HEK293 (cell line): ENCODE measurements around the gene HS1BP3.

ENCODE experiments used
- CTCF ChIA-PET: fragments of 350-600 bp; formaldehyde crosslinking; extraction: SDS; loops from one replicate; lab custom pipeline; 2021; ENCODE audit warnings: antibody characterized with exemption; lab: Yijun Ruan, JAX
- POLR2A ChIA-PET: fragments of 300-600 bp; formaldehyde crosslinking; extraction: SDS; loops from one replicate; lab custom pipeline; 2020; ENCODE audit warnings: antibody characterized with exemption, inconsistent platforms; lab: Yijun Ruan, JAX
- H3K27ac ChIP-seq: fragments of 200-500 bp; sonication (Bioruptor generic); 2 replicates; pipeline ENCODE4 v1.5.1; 2014; ENCODE audit warnings: low read depth, low read length, control low read depth, inconsistent platforms; ENCODE audit errors: extremely low read depth
- H3K36me3 ChIP-seq, 2 experiments: fragments of 200-500 bp in 1 of 2; sonication (Bioruptor generic) in 1 of 2; 1 replicate in 1 of 2; 2 replicates in 1 of 2; pipeline ENCODE4 v1.5.1; 2014 to 2017; ENCODE audit warnings: inconsistent platforms in 2 of 2, low read length in 2 of 2; ENCODE audit not compliant: control insufficient read depth in 2 of 2, insufficient read depth in 1 of 2
- H3K4me1 ChIP-seq: fragments of 200-500 bp; sonication (Bioruptor generic); 2 replicates; pipeline ENCODE4 v1.5.1; 2014; ENCODE audit warnings: mild to moderate bottlenecking, low read length, inconsistent platforms; ENCODE audit not compliant: control insufficient read depth, insufficient read depth
- H3K4me3 ChIP-seq: 2 replicates; pipeline ENCODE4 v1.5.1; 2011; ENCODE audit warnings: low read depth, mild to moderate bottlenecking, control low read depth, low read length, moderate library complexity
- H3K9me3 ChIP-seq: fragments of 200-500 bp; sonication (Bioruptor generic); 2 replicates; pipeline ENCODE4 v1.5.1; 2014; ENCODE audit warnings: low read depth, low read length, inconsistent platforms; ENCODE audit not compliant: control insufficient read depth, insufficient read depth
- HOXC10 ChIP-seq: sonication (generic); formaldehyde crosslinking; IDR thresholded peaks from 2 replicates; pipeline ENCODE4 v1.8.1; 2023; ENCODE audit warnings: mild to moderate bottlenecking, missing genetic modification reagents
- RBAK ChIP-seq: fragments of 450-650 bp; formaldehyde crosslinking; IDR thresholded peaks from 2 replicates; pipeline ENCODE4 v1.5.1; 2016; ENCODE audit warnings: missing biosample characterization, missing genetic modification characterization
- REPIN1 ChIP-seq: fragments of 450-650 bp; formaldehyde crosslinking; IDR thresholded peaks from 2 replicates; pipeline ENCODE4 v1.5.1; 2017; ENCODE audit warnings: missing biosample characterization, missing genetic modification characterization, low read depth
- ZBTB17 ChIP-seq: fragments of 450-650 bp; formaldehyde crosslinking; IDR thresholded peaks from 2 replicates; pipeline ENCODE4 v1.5.1; 2016; ENCODE audit warnings: missing biosample characterization, missing genetic modification characterization
- ZBTB20 ChIP-seq: fragments of 450-650 bp; formaldehyde crosslinking; IDR thresholded peaks from 2 replicates; pipeline ENCODE4 v1.5.1; 2016; ENCODE audit warnings: missing biosample characterization, missing genetic modification characterization
- ZNF114 ChIP-seq: fragments of 450-650 bp; formaldehyde crosslinking; IDR thresholded peaks from 2 replicates; pipeline ENCODE4 v1.5.0; 2017; ENCODE audit warnings: missing biosample characterization, missing genetic modification characterization
- ZNF184 ChIP-seq: fragments of 450-650 bp; IDR thresholded peaks from 2 replicates; pipeline ENCODE4 v1.5.1; 2018; ENCODE audit warnings: missing biosample characterization, mild to moderate bottlenecking, missing genetic modification characterization
- ZNF19 ChIP-seq: fragments of 450-650 bp; formaldehyde crosslinking; IDR thresholded peaks from 2 replicates; pipeline ENCODE4; 2016; ENCODE audit warnings: missing biosample characterization, missing genetic modification characterization, low read depth
- ZNF248 ChIP-seq: fragments of 450-650 bp; formaldehyde crosslinking; IDR thresholded peaks from 2 replicates; pipeline ENCODE4 v1.5.1; 2017; ENCODE audit warnings: missing biosample characterization, missing genetic modification characterization
- ZNF302 ChIP-seq: fragments of 450-650 bp; formaldehyde crosslinking; IDR thresholded peaks from 2 replicates; pipeline ENCODE4 v1.5.1; 2016; ENCODE audit warnings: missing biosample characterization, missing genetic modification characterization, low read depth
- ZNF311 ChIP-seq: fragments of 450-650 bp; formaldehyde crosslinking; IDR thresholded peaks from 2 replicates; pipeline ENCODE4 v1.5.1; 2017; ENCODE audit warnings: missing biosample characterization, missing genetic modification characterization, borderline replicate concordance
- ZNF354C ChIP-seq: fragments of 450-650 bp; formaldehyde crosslinking; IDR thresholded peaks from 2 replicates; pipeline ENCODE4 v1.5.1; 2016; ENCODE audit warnings: missing biosample characterization, missing genetic modification characterization, low read depth, borderline replicate concordance
- ZNF366 ChIP-seq: fragments of 450-650 bp; formaldehyde crosslinking; conservative IDR thresholded peaks from 2 replicates; pipeline ENCODE4 v1.5.1; 2016; ENCODE audit warnings: missing biosample characterization, missing genetic modification characterization
- ZNF394 ChIP-seq: fragments of 450-650 bp; formaldehyde crosslinking; IDR thresholded peaks from 2 replicates; pipeline ENCODE4 v1.5.1; 2016; ENCODE audit warnings: missing biosample characterization, missing genetic modification characterization, mild to moderate bottlenecking, moderate library complexity, borderline replicate concordance
- ZNF398 ChIP-seq: fragments of 450-650 bp; formaldehyde crosslinking; IDR thresholded peaks from 2 replicates; pipeline ENCODE4 v1.5.1; 2017; ENCODE audit warnings: missing biosample characterization, missing genetic modification characterization
- ZNF449 ChIP-seq: fragments of 450-650 bp; formaldehyde crosslinking; IDR thresholded peaks from 2 replicates; pipeline ENCODE4 v1.5.1; 2017; ENCODE audit warnings: missing biosample characterization, mild to moderate bottlenecking, missing genetic modification characterization, moderate library complexity
- ZNF510 ChIP-seq: fragments of 450-650 bp; formaldehyde crosslinking; IDR thresholded peaks from 2 replicates; pipeline ENCODE4 v1.5.1; 2018; ENCODE audit warnings: mild to moderate bottlenecking, missing genetic modification characterization, missing biosample characterization; ENCODE audit not compliant: insufficient replicate concordance
- ZNF555 ChIP-seq: fragments of 450-650 bp; formaldehyde crosslinking; conservative IDR thresholded peaks from 2 replicates; pipeline ENCODE4 v1.5.1; 2017; ENCODE audit warnings: missing biosample characterization, mild to moderate bottlenecking, missing genetic modification characterization, inconsistent platforms
- ZNF560 ChIP-seq: fragments of 450-650 bp; formaldehyde crosslinking; IDR thresholded peaks from 2 replicates; pipeline ENCODE4 v1.5.1; 2017; ENCODE audit warnings: missing biosample characterization, missing genetic modification characterization, borderline replicate concordance
- ZNF571 ChIP-seq: fragments of 450-650 bp; formaldehyde crosslinking; IDR thresholded peaks from 2 replicates; pipeline ENCODE4 v1.5.0; 2017; ENCODE audit warnings: missing biosample characterization, missing genetic modification characterization
- ZNF596 ChIP-seq: fragments of 450-650 bp; IDR thresholded peaks from 2 replicates; pipeline ENCODE4 v1.5.0; 2018; ENCODE audit warnings: missing biosample characterization, mild to moderate bottlenecking, missing genetic modification characterization, moderate library complexity
- ZNF629 ChIP-seq: fragments of 450-650 bp; formaldehyde crosslinking; IDR thresholded peaks from 2 replicates; pipeline ENCODE4 v1.5.1; 2017; ENCODE audit warnings: missing biosample characterization, missing genetic modification characterization
- ZNF658 ChIP-seq: fragments of 450-650 bp; formaldehyde crosslinking; IDR thresholded peaks from 2 replicates; pipeline ENCODE4; 2016; ENCODE audit warnings: missing biosample characterization, missing genetic modification characterization
- ZNF677 ChIP-seq: fragments of 450-650 bp; IDR thresholded peaks from 2 replicates; pipeline ENCODE4 v1.5.0; 2018; ENCODE audit warnings: missing biosample characterization, mild to moderate bottlenecking, missing genetic modification characterization, moderate library complexity
- ZNF747 ChIP-seq: fragments of 450-650 bp; formaldehyde crosslinking; IDR thresholded peaks from 2 replicates; pipeline ENCODE4 v1.5.1; 2016; ENCODE audit warnings: missing biosample characterization, missing genetic modification characterization
- ZNF785 ChIP-seq: fragments of 450-650 bp; formaldehyde crosslinking; IDR thresholded peaks from 2 replicates; pipeline ENCODE4 v1.5.1; 2016; ENCODE audit warnings: missing biosample characterization, missing genetic modification characterization
- ZNF830 ChIP-seq: fragments of 450-650 bp; IDR thresholded peaks from 2 replicates; pipeline ENCODE4 v1.5.0; 2018; ENCODE audit warnings: missing biosample characterization, missing genetic modification characterization, low read depth, mild to moderate bottlenecking, moderate library complexity
- ZNF837 ChIP-seq: fragments of 450-650 bp; formaldehyde crosslinking; IDR thresholded peaks from 2 replicates; pipeline ENCODE4 v1.5.1; 2016; ENCODE audit warnings: missing biosample characterization, missing genetic modification characterization
- ZSCAN23 ChIP-seq: fragments of 450-650 bp; formaldehyde crosslinking; IDR thresholded peaks from 2 replicates; pipeline ENCODE4 v1.5.1; 2016; ENCODE audit warnings: missing biosample characterization, missing genetic modification characterization
- TF ChIP-seq, protein P1 (sequence below): fragments of 450-650 bp; formaldehyde crosslinking; IDR thresholded peaks from 2 replicates; pipeline ENCODE4 v1.5.1; 2016; ENCODE audit warnings: missing biosample characterization, missing genetic modification characterization

The HS1BP3 gene

DNA sequence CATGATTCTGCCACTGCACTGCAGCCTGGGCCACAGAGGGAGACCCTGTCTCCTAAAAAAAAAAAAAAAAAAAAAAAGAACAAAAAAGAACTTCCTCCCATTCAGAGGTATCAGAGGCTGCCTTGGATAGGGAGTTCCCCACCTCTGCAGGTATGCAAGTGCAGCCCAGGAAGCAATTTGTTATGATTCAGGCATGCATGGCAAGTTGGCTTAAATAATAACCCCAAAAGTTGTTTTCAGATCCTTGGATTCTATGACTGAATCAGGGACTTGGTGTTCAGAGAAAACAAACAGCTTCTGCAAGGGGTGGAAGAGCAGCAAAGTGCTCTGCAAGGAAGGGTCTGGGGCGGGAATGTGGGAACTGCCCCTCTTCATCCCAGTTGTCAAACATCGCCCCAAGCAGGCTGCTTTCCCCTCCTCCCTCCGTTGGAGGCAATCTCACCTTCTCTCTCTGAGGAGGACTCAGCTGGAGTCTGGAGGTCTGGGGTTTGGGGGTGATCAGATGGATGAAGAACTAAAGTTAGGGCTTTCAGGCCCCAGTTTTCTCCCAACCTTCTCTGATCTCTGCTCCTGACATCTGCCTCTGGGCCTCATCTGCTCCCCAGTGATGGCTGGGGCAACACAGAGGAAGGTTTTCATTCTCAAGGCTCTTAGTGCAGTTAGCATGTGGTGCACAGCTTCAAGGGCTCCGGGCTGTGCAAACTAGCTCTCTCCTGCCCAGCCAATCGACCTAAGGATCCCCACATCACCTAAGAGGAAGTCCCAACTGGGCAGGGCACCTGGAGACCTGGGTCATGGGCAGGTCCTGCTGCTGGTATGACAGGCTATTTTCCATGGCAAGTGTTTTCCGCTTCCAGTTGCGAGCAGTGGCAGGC, 12.5 kb upstream of the HS1BP3 start:
- H3K36me3 ChIP-seq: no peaks in the 10 kb centered on the region
- no peaks in the 10 kb centered on the region for H3K9me3 ChIP-seq
- H3K4me3 ChIP-seq: no peak overlapping the region
- ChIA-PET POLR2A (no interaction called here), CTCF (interaction anchor here (0.5 to 6.5 kb wide), 6 partner anchors 10 to 379 kb away, joined by 3 to 147 read pairs (median 6); partner anchors contain the start of gene HS1BP3)
- no peak overlapping the region for H3K27ac ChIP-seq
- TF ChIP-seq ZNF394 (tag by site-specific recombination): no peak
- no peak for TF ChIP-seq ZNF510 (tag by site-specific recombination)
- TF ChIP-seq ZNF677: no peak
- no peak for TF ChIP-seq RBAK (tag by site-specific recombination)
- no peak for TF ChIP-seq ZNF114 (tag by site-specific recombination)
- no peak for TF ChIP-seq ZNF658 (tag by site-specific recombination)
- no peak for TF ChIP-seq ZNF747 (tag by site-specific recombination)
- no peak for TF ChIP-seq ZNF830 (tag by site-specific recombination)
- no peak for TF ChIP-seq ZSCAN23 (tag by site-specific recombination)
- no peak for TF ChIP-seq ZNF311 (tag by site-specific recombination)
- TF ChIP-seq ZNF555: no peak
- TF ChIP-seq ZNF596 (tag by site-specific recombination): no peak
- TF ChIP-seq ZNF560 (tag by site-specific recombination): no peak
- TF ChIP-seq ZNF366 (tag by site-specific recombination): no peak
- TF ChIP-seq ZNF785 (tag by site-specific recombination): no peak
- no peak for TF ChIP-seq ZNF571 (tag by site-specific recombination)
- TF ChIP-seq ZNF837 (tag by site-specific recombination): no peak
- no peak for TF ChIP-seq ZNF629 (tag by site-specific recombination)
- no peak for TF ChIP-seq ZNF354C (tag by site-specific recombination)
- no peak for TF ChIP-seq ZNF184 (tag by site-specific recombination)
- H3K4me1 ChIP-seq: no peaks in the 10 kb centered on the region

- H3K27ac ChIP-seq: no peak overlapping the region
- no peaks in the 10 kb centered on the region for H3K36me3 ChIP-seq
- no peaks in the 10 kb centered on the region for H3K9me3 ChIP-seq
- H3K4me1 ChIP-seq: no peaks in the 10 kb centered on the region
- ChIA-PET POLR2A (interaction anchor here (1.2 to 1.5 kb wide), 2 partner anchors 11 to 215 kb away, joined by 5 read pairs; partner anchors contain the start of genes HS1BP3 and RHOB), CTCF (interaction anchor here (0.6 to 6.5 kb wide), 22 partner anchors 11 to 538 kb away, joined by 3 to 147 read pairs (median 6); partner anchors contain the start of gene HS1BP3)
- no peak for TF ChIP-seq ZNF19 (tag by site-specific recombination)
- TF ChIP-seq ZBTB17 (tag by site-specific recombination): no peak
- no peak for TF ChIP-seq ZBTB20 (tag by site-specific recombination)
- no peak for TF ChIP-seq ZNF248 (tag by site-specific recombination)
- no peak for TF ChIP-seq ZNF398 (tag by site-specific recombination)
- TF ChIP-seq ZNF449 (tag by site-specific recombination): no peak
- TF ChIP-seq ZNF114 (tag by site-specific recombination): no peak
- TF ChIP-seq, protein P1, sequence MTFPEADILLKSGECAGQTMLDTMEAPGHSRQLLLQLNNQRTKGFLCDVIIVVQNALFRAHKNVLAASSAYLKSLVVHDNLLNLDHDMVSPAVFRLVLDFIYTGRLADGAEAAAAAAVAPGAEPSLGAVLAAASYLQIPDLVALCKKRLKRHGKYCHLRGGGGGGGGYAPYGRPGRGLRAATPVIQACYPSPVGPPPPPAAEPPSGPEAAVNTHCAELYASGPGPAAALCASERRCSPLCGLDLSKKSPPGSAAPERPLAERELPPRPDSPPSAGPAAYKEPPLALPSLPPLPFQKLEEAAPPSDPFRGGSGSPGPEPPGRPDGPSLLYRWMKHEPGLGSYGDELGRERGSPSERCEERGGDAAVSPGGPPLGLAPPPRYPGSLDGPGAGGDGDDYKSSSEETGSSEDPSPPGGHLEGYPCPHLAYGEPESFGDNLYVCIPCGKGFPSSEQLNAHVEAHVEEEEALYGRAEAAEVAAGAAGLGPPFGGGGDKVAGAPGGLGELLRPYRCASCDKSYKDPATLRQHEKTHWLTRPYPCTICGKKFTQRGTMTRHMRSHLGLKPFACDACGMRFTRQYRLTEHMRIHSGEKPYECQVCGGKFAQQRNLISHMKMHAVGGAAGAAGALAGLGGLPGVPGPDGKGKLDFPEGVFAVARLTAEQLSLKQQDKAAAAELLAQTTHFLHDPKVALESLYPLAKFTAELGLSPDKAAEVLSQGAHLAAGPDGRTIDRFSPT: no peak
- TF ChIP-seq HOXC10 (CRISPR knock-in tag): no peak
- no peak for TF ChIP-seq ZNF302 (tag by site-specific recombination)
- no peak for TF ChIP-seq REPIN1 (tag by site-specific recombination)
- TF ChIP-seq ZNF830 (tag by site-specific recombination): no peak
- H3K4me3 ChIP-seq: no peak overlapping the region
These were observed 11.5 kb upstream of the HS1BP3 start for GRCh38 chr2:20662308-20662937.
